OCI-LY3 (cell line): ENCODE results near the gene SYCP2L.
"Not testable (repeated sequence)": the region's sequence is repeated elsewhere in the genome, so short reads cannot be mapped to it uniquely, and the experiment has no call there.

Source experiments
- H2AFZ ChIP-seq: fragments of 200-600, 300-600 bp; shearing (Covaris generic); 2 replicates; pipeline ENCODE4 v1.6.0; 2014; ENCODE audit warnings: antibody characterized with exemption, low read depth, low read length
- H3K27ac ChIP-seq: fragments of 200-600, 300-600 bp; sonication (generic); 2 replicates; pipeline ENCODE4 v1.5.1; 2014; ENCODE audit warnings: mild to moderate bottlenecking, low read length, moderate library complexity, mixed read lengths
- H3K27me3 ChIP-seq: fragments of 200-600, 300-600 bp; sonication (generic); 2 replicates; pipeline ENCODE4 v1.6.1; 2014; ENCODE audit warnings: low read depth, low read length, mixed read lengths
- H3K36me3 ChIP-seq: fragments of 200-600, 300-600 bp; sonication (generic); replicated peaks from 2 replicates; pipeline ENCODE3; 2014; ENCODE audit warnings: low read depth, low read length, mixed read lengths
- H3K4me1 ChIP-seq: fragments of 300-600, 200-600 bp; sonication (generic); 2 replicates; pipeline ENCODE4 v1.6.1; 2014; ENCODE audit warnings: low read length, mixed read lengths
- H3K4me2 ChIP-seq: fragments of 200-600, 300-600 bp; sonication (generic); 2 replicates; pipeline ENCODE4 v1.6.1; 2014; ENCODE audit warnings: low read length, mixed read lengths
- H3K4me3 ChIP-seq: fragments of 300-600, 200-600 bp; sonication (generic); 2 replicates; pipeline ENCODE4 v1.5.1; 2014; ENCODE audit warnings: antibody characterized with exemption, mild to moderate bottlenecking, low read length, moderate library complexity
- H3K79me2 ChIP-seq: fragments of 300-600, 200-600 bp; shearing (Covaris generic); 2 replicates; pipeline ENCODE4 v1.6.1; 2014; ENCODE audit warnings: mild to moderate bottlenecking, low read length, mixed read lengths
- H3K9ac ChIP-seq: fragments of 300-600, 200-600 bp; shearing (Covaris generic); 2 replicates; pipeline ENCODE4 v1.6.0; 2014; ENCODE audit warnings: mild to moderate bottlenecking, low read length, moderate library complexity
- H3K9me3 ChIP-seq: fragments of 200-600, 300-600 bp; shearing (Covaris generic); 2 replicates; pipeline ENCODE4 v1.6.1; 2014; ENCODE audit warnings: low read length, mixed read lengths; ENCODE audit not compliant: insufficient read depth
- H4K20me1 ChIP-seq: fragments of 200-600, 300-600 bp; sonication (generic); 2 replicates; pipeline ENCODE4 v1.6.1; 2016; ENCODE audit warnings: low read length, mixed read lengths; ENCODE audit not compliant: insufficient read depth
- CTCF ChIP-seq: fragments of 200-600, 300-600 bp; sonication (generic); IDR thresholded peaks from 2 replicates; pipeline ENCODE4 v1.5.1; 2014; ENCODE audit warnings: antibody characterized with exemption, low read length, low read depth
- EZH2phosphoT487 ChIP-seq: fragments of 200-600 bp; shearing (Covaris generic); IDR thresholded peaks from 2 replicates; pipeline ENCODE4 v1.6.1; 2018; ENCODE audit warnings: antibody characterized with exemption, mixed run types, low read depth

SYCP2L gene

GRCh38 chr6:10976571-10976970, 89.7 kb downstream of the SYCP2L start:
- TF ChIP-seq CTCF (no peak), EZH2phosphoT487 (no peak)
- Histone ChIP-seq H3K4me2 (no peak overlapping the region), H3K36me3 (no peaks in the 10 kb centered on the region), H3K79me2 (no peaks in the 10 kb centered on the region), H3K27me3 (0 out of 2 replicates have a peak, but pooled peaks cover 4% of the 10 kb centered on the region), H3K9ac (no peak overlapping the region), H3K27ac (no peak overlapping the region), H3K4me1 (no peaks in the 10 kb centered on the region), H3K9me3 (no peaks in the 10 kb centered on the region), H3K4me3 (no peak overlapping the region), H2AFZ (no peak overlapping the region), H4K20me1 (no peaks in the 10 kb centered on the region)

GRCh38 chr6:10977231-10977968, 90.5 kb downstream of the SYCP2L start:
- no peaks in the 10 kb centered on the region for H4K20me1 ChIP-seq
- no peak overlapping the region for H3K9ac ChIP-seq
- 0 out of 2 replicates have a peak, but pooled peaks cover 4% of the 10 kb centered on the region for H3K27me3 ChIP-seq
- no peak overlapping the region for H3K27ac ChIP-seq
- no peak overlapping the region for H2AFZ ChIP-seq
- no peaks in the 10 kb centered on the region for H3K36me3 ChIP-seq
- no peaks in the 10 kb centered on the region for H3K79me2 ChIP-seq
- no peaks in the 10 kb centered on the region for H3K9me3 ChIP-seq
- no peaks in the 10 kb centered on the region for H3K4me1 ChIP-seq
- no peak overlapping the region for H3K4me2 ChIP-seq
- TF ChIP-seq EZH2phosphoT487 (no peak), CTCF (no peak)
- H3K4me3 ChIP-seq = no peak overlapping the region

GRCh38 chr6:10979603-10980002, 92.8 kb downstream of the SYCP2L start:
- no peak overlapping the region for H3K27ac ChIP-seq
- H3K9ac ChIP-seq = no peak overlapping the region
- H3K4me3 ChIP-seq = no peak overlapping the region
- H3K4me2 ChIP-seq = no peak overlapping the region
- H3K27me3 ChIP-seq = 0 out of 2 replicates have a peak, but pooled peaks cover 4% of the 10 kb centered on the region
- H2AFZ ChIP-seq = no peak overlapping the region
- H4K20me1 ChIP-seq = no peaks in the 10 kb centered on the region
- H3K79me2 ChIP-seq = no peaks in the 10 kb centered on the region
- TF ChIP-seq CTCF = no peak
- H3K4me1 ChIP-seq = no peaks in the 10 kb centered on the region
- no peaks in the 10 kb centered on the region for H3K36me3 ChIP-seq
- no peaks in the 10 kb centered on the region for H3K9me3 ChIP-seq

- Histone ChIP-seq H3K4me2 (no peak overlapping the region), H3K27ac (no peak overlapping the region), H3K9ac (no peak overlapping the region)
Observed at GRCh38 chr6:10981409-10981808, 94.6 kb downstream of the SYCP2L start.

GRCh38 chr6:10984959-10985358, 98.1 kb downstream of the SYCP2L start:
- H3K4me3 ChIP-seq, H3K27ac ChIP-seq, H3K27me3 ChIP-seq, H4K20me1 ChIP-seq, H3K4me1 ChIP-seq, H3K4me2 ChIP-seq, H3K9ac ChIP-seq, H3K36me3 ChIP-seq, H2AFZ ChIP-seq, H3K9me3 ChIP-seq, H3K79me2 ChIP-seq: not testable (repeated sequence)

More at GRCh38 chr6:10981409-10981808, 94.6 kb downstream of the SYCP2L start:
- H3K9me3 ChIP-seq = no peaks in the 10 kb centered on the region
- H3K79me2 ChIP-seq = no peaks in the 10 kb centered on the region
- H3K36me3 ChIP-seq = no peaks in the 10 kb centered on the region
- H3K4me1 ChIP-seq = no peaks in the 10 kb centered on the region
- no peaks in the 10 kb centered on the region for H4K20me1 ChIP-seq
- 0 out of 2 replicates have a peak, but pooled peaks cover 4% of the 10 kb centered on the region for H3K27me3 ChIP-seq
- no peak overlapping the region for H2AFZ ChIP-seq
- TF ChIP-seq EZH2phosphoT487 (no peak), CTCF (no peak)
- H3K4me3 ChIP-seq = no peak overlapping the region
